Measurements from ENCODE around the gene FIZ1. TPM values are rescaled to one million over a fixed set of nuclear protein-coding genes. Genes with fewer than 3 reads are reported as not detected.
"Not testable (repeated sequence)": the region's sequence is repeated elsewhere in the genome, so short reads cannot be mapped to it uniquely, and the experiment has no call there.

Gene FIZ1
- total RNA-seq, 2 experiments from 2014 or later, result 16.0 to 18.4 TPM

- ATAC-seq (ENCODE audit: low read depth), result no peak
- H3K36me3 Mint-ChIP-seq, result peaks cover 15% of the 10 kb centered on the region
These were observed 18.0 kb downstream of the FIZ1 start for GRCh38 chr19:55581145-55581822.

DNA sequence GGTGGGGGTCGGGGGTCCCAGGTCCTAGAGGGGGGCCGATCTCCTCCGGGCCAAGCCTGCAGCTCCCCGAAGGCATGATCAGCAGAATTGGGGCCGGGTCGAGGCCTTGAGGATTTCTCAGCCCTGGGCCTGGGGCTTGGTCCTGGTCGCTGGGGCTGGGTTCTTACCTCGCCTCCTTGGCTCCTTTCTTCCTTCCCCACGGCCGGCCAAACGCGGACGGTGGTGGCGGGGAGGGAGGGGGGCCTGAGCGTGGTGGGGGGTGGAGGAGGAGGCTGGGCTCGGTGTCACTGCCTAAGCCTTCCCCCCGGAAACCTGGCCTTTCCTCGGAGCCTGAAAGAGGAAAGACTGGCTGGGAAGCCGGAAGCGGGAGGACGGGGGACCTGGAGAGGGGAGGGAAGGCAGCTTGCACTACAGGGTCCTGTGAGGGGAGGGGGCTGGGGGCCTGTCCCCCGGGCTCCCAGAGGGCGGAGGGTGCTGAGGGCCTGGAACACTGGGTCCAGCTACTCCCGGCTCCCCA, 18.6 kb downstream of the FIZ1 start, which contains the start of gene ZNF579:
Gene ZNF579, minus strand, starts transcription at position 221 of the 517 bp plus-strand sequence. CDS start 1,209 bp downstream, outside the sequence.
- Mint-ChIP-seq H3K4me3 (peak within 1 kb of the TSS; percentile 90), H3K4me1 (peaks cover 20% of the 10 kb centered on the region), H3K9me3 (no peaks in the 10 kb centered on the region), H3K27me3 (peaks cover 11% of the 10 kb centered on the region), H3K36me3 (peaks cover 15% of the 10 kb centered on the region), H3K27ac (peak within 1 kb of the TSS; percentile 84)
- peak; percentile 80 for DNase-seq
- POLR2A ChIA-PET, result interaction anchor here (0.8 kb wide), 1 partner anchor 18 kb away, joined by 3 read pairs; the partner anchor contains the start of gene FIZ1
- peak; percentile 61 for ATAC-seq (ENCODE audit: low read depth)

More at GRCh38 chr19:55581145-55581822, 18.0 kb downstream of the FIZ1 start:
- Mint-ChIP-seq H3K27me3 (peaks cover 14% of the 10 kb centered on the region), H3K9me3 (no peaks in the 10 kb centered on the region), H3K4me3 (peak overlapping the region; percentile 90), H3K4me1 (peaks cover 20% of the 10 kb centered on the region), H3K27ac (peak overlapping the region; percentile 51)
- POLR2A ChIA-PET, result no interaction called here
- no peak for DNase-seq

DNA sequence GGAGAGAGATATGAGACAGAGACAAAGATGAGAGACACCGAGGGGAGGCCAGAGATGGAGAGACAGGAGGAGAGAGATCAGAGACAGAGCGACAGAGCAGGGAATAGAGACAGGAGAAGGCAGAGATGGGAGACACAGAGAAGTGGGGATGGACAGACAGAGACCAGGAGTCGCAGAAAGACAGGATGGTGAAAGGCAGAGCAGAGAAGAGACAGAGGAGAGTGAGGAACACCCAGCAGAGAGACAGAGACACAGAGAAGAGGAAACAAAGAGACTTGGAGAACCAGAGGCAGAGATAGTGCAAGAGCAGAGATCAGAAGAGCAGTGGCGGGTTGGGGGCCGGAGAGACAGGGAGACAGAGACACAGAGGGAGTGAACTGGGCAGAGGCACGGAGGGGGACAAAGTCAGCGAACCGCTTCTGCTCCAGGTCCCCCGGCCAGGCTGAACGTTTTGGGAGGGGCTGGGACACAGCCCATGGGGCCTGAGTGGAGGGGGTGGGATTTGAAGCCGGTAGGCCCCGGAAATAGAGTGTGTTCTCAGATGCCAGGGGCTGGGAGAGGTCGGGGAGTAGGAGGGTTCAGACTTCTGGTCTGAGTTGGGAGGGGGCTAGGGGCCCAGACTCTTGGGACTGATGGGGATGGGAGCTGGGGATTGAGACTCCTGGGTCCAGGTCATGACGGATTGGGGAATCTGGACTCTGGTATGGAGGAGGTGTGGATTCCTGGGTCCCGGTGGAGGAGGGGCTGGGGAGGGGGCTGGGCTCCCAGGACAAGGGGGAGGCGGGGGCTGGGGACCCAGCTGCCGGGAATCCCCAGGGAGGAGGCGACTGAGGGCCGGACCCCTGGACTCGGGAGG, 19.3 kb downstream of the FIZ1 start:
- no peak for DNase-seq

GRCh38 chr19:55578761-55579747, 20.3 kb downstream of the FIZ1 start:
- no peaks in the 10 kb centered on the region for H3K9me3 Mint-ChIP-seq
- DNase-seq, result no peak
- POLR2A ChIA-PET, result no interaction called here
- peaks cover 15% of the 10 kb centered on the region for H3K36me3 Mint-ChIP-seq
- H3K4me1 Mint-ChIP-seq, result peaks cover 16% of the 10 kb centered on the region
- H3K27me3 Mint-ChIP-seq, result peaks cover under 1% of the 10 kb centered on the region
- no peak for ATAC-seq (ENCODE audit: low read depth)
- peak overlapping the region; percentile 84 for H3K27ac Mint-ChIP-seq
- peak overlapping the region; percentile 90 for H3K4me3 Mint-ChIP-seq

More for the DNA sequence above, 19.3 kb downstream of the FIZ1 start:
- H3K27ac Mint-ChIP-seq, result peak overlapping the region; percentile 84
- H3K27me3 Mint-ChIP-seq, result peaks cover 4% of the 10 kb centered on the region
- POLR2A ChIA-PET, result interaction anchor here (0.8 kb wide), 1 partner anchor 19 kb away, joined by 3 read pairs; the partner anchor contains the start of gene FIZ1
- peak; percentile 41 for ATAC-seq (ENCODE audit: low read depth)
- peaks cover 16% of the 10 kb centered on the region for H3K4me1 Mint-ChIP-seq
- H3K4me3 Mint-ChIP-seq, result peak overlapping the region; percentile 90
- no peaks in the 10 kb centered on the region for H3K9me3 Mint-ChIP-seq
- H3K36me3 Mint-ChIP-seq, result peaks cover 15% of the 10 kb centered on the region

- Mint-ChIP-seq H3K36me3 (peaks cover 15% of the 10 kb centered on the region), H3K4me3 (no peak overlapping the region)
- POLR2A ChIA-PET, result no interaction called here
These were observed 21.1 kb downstream of the FIZ1 start for GRCh38 chr19:55578031-55578760.

GRCh38 chr19:55576746-55577145, 22.6 kb downstream of the FIZ1 start:
- H3K9me3 Mint-ChIP-seq, result no peaks in the 10 kb centered on the region
- POLR2A ChIA-PET, result no interaction called here
- peaks cover 16% of the 10 kb centered on the region for H3K4me1 Mint-ChIP-seq
- no peak for DNase-seq
- H3K27me3 Mint-ChIP-seq, result no peaks in the 10 kb centered on the region
- ATAC-seq (ENCODE audit: low read depth), result no peak
- no peak overlapping the region for H3K27ac Mint-ChIP-seq
- no peak overlapping the region for H3K4me3 Mint-ChIP-seq
- peaks cover 15% of the 10 kb centered on the region for H3K36me3 Mint-ChIP-seq

More at GRCh38 chr19:55578031-55578760, 21.1 kb downstream of the FIZ1 start:
- no peaks in the 10 kb centered on the region for H3K9me3 Mint-ChIP-seq
- no peaks in the 10 kb centered on the region for H3K27me3 Mint-ChIP-seq
- ATAC-seq (ENCODE audit: low read depth) (no peak), DNase-seq (no peak)
- H3K27ac Mint-ChIP-seq, result no peak overlapping the region
- H3K4me1 Mint-ChIP-seq, result peaks cover 16% of the 10 kb centered on the region

GRCh38 chr19:55573929-55574328, 25.4 kb downstream of the FIZ1 start:
- DNase-seq; H3K27ac Mint-ChIP-seq; POLR2A ChIA-PET; H3K27me3 Mint-ChIP-seq; ATAC-seq (ENCODE audit: low read depth); H3K4me3 Mint-ChIP-seq; H3K4me1 Mint-ChIP-seq; H3K9me3 Mint-ChIP-seq: not testable (repeated sequence)
- H3K36me3 Mint-ChIP-seq, result peaks cover 11% of the 10 kb centered on the region

DNA sequence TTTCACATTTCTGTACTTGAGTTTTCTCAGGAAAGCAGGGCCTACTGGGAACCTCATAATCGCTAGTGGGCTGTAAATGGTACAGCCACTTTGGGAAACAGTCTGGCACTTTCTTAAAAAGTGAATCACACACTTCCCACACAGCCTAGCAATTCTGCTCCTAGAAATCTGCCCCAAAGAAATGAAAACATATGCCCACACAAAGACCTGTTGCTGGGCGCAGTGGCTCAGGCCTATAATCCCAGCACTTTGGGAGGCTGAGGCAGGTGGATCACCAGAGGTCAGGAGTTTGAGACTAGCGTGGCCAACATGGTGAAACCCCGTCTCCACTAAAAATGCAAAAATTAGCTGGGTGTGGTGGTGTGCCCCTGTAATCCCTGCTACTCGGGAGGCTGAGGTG, 29.8 kb downstream of the FIZ1 start:
- POLR2A ChIA-PET; H3K27ac Mint-ChIP-seq; DNase-seq; H3K9me3 Mint-ChIP-seq; H3K4me3 Mint-ChIP-seq; H3K4me1 Mint-ChIP-seq; ATAC-seq (ENCODE audit: low read depth); H3K36me3 Mint-ChIP-seq; H3K27me3 Mint-ChIP-seq: not testable (repeated sequence)

DNA sequence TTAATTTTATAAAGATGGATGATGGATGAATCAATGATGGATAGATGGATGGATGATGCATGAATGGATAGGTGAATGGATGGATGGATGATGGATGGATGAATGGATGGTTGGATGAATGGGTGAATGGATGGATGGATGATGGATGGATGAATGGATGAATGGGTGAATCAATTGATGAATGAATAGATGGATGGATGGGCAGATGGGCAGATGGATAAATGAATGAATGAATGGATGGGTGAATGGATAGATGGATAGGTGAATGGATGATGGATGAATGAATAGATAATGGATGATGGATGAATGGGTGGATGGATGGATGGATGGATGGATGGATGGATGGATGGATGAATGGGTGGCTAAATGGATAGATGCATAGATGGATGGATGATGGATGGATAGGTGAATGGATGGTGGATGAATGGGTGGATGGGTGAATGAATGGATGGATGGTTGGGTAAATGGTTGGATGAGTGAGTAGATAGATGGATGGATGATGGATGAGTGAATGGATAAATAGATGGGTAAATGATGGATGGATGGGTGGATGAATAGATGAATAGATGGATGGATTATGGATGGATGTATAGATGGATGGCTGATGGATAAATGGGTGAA, 31.5 kb downstream of the FIZ1 start:
- no peaks in the 10 kb centered on the region for H3K9me3 Mint-ChIP-seq
- H3K4me3 Mint-ChIP-seq, result no peak overlapping the region
- H3K27me3 Mint-ChIP-seq, result peaks cover 5% of the 10 kb centered on the region
- ATAC-seq (ENCODE audit: low read depth) (no peak), DNase-seq (no peak)
- H3K4me1 Mint-ChIP-seq, result no peaks in the 10 kb centered on the region
- POLR2A ChIA-PET, result no interaction called here
- no peak overlapping the region for H3K27ac Mint-ChIP-seq
- no peaks in the 10 kb centered on the region for H3K36me3 Mint-ChIP-seq

DNA sequence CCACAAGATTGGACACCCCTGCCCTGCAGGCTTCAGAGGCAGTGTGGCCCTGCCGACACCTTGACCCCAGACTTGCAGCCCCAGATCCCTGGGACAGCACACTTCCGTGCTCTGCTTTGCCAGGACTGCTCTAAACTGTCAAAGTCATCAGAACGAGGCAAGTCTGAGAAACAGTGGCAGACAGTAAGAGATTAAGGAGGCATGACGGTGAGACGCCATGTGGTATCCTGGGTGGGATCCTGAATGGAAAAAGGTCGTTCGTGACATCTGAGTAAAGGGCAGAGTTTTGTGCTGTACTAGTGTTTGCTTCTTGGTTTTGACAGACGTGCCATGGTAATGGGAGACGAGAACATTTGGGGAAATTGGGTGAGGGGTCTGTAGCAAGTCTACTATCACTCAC, 32.5 kb downstream of the FIZ1 start:
- Mint-ChIP-seq H3K27me3 (peaks cover 5% of the 10 kb centered on the region), H3K36me3 (no peaks in the 10 kb centered on the region), H3K9me3 (no peaks in the 10 kb centered on the region), H3K27ac (no peak overlapping the region), H3K4me3 (no peak overlapping the region), H3K4me1 (no peaks in the 10 kb centered on the region)
- no peak for DNase-seq
- POLR2A ChIA-PET, result no interaction called here
- no peak for ATAC-seq (ENCODE audit: low read depth)

GRCh38 chr19:55563261-55563690, 36.0 kb downstream of the FIZ1 start:
- Mint-ChIP-seq H3K27ac (no peak overlapping the region), H3K9me3 (peaks cover 3% of the 10 kb centered on the region), H3K4me3 (no peak overlapping the region), H3K27me3 (peaks cover 5% of the 10 kb centered on the region), H3K4me1 (no peaks in the 10 kb centered on the region), H3K36me3 (no peaks in the 10 kb centered on the region)
- no peak for DNase-seq
- no peak for ATAC-seq (ENCODE audit: low read depth)
- POLR2A ChIA-PET, result no interaction called here

GRCh38 chr19:55559684-55560083, 39.6 kb downstream of the FIZ1 start:
- Mint-ChIP-seq H3K4me3 (no peak overlapping the region), H3K27ac (no peak overlapping the region), H3K36me3 (no peaks in the 10 kb centered on the region), H3K9me3 (peaks cover 3% of the 10 kb centered on the region), H3K4me1 (peaks cover 1% of the 10 kb centered on the region), H3K27me3 (peaks cover 2% of the 10 kb centered on the region)
- ATAC-seq (ENCODE audit: low read depth), result no peak
- POLR2A ChIA-PET, result no interaction called here
- no peak for DNase-seq

Data from activated naive CD8-positive, alpha-beta T cell treated with anti-CD3 and anti-CD28 coated beads, Interleukin-2, amount 10 ng/mL, durations not matched to agents 7 days and 5 days (primary cell).